Mesodermal cell (in vitro differentiated cells): Measurements from ENCODE around the gene FNBP1.

Source experiments
- H3K27ac ChIP-seq: 2 replicates; pipeline ENCODE4 v1.7.0; 2013; ENCODE audit warnings: mild to moderate bottlenecking, low read depth, low read length, moderate library complexity; ENCODE audit not compliant: severe bottlenecking
- H3K36me3 ChIP-seq: 2 replicates; pipeline ENCODE4 v1.7.1; 2013; ENCODE audit warnings: mild to moderate bottlenecking, low read length, moderate library complexity; ENCODE audit not compliant: control insufficient read depth, insufficient read depth
- H3K4me1 ChIP-seq: one replicate; pipeline ENCODE4 v1.7.1; 2013; ENCODE audit warnings: mild to moderate bottlenecking, low read length; ENCODE audit not compliant: insufficient read depth, control insufficient read depth, poor library complexity, severe bottlenecking
- H3K4me3 ChIP-seq: 2 replicates; pipeline ENCODE4 v1.7.0; 2013; ENCODE audit warnings: low read length, control low read depth, mild to moderate bottlenecking; ENCODE audit not compliant: insufficient read depth, poor library complexity, severe bottlenecking; ENCODE audit errors: extremely low read depth
- H3K9me3 ChIP-seq: 2 replicates; pipeline ENCODE4 v1.7.1; 2013; ENCODE audit warnings: mild to moderate bottlenecking, low read length, moderate library complexity; ENCODE audit not compliant: control insufficient read depth
- WGBS, 2 experiments: methylation state at CpG; one replicate each; pipeline ENCODE4 v1.1.5; 2013; ENCODE audit warnings: missing lambda C conversion rate in 2 of 2; ENCODE audit not compliant: insufficient coverage in 2 of 2; 5-methylcytosine and 5-hydroxymethylcytosine counted together

Gene FNBP1

GRCh38 chr9:129871046-129871445 is 171.9 kb downstream of the FNBP1 start:
- WGBS, 2 experiments = 96 to 98% methylated on average over 6 to 10 of the region's 11 CpGs

GRCh38 chr9:129869585-129870501 is 173.1 kb downstream of the FNBP1 start:
- H3K9me3 ChIP-seq = no peaks in the 10 kb centered on the region
- 91 to 93% methylated on average over 17 to 24 of the region's 24 CpGs for WGBS, 2 experiments
- H3K36me3 ChIP-seq = peaks cover 16% of the 10 kb centered on the region
- H3K4me3 ChIP-seq = no peak overlapping the region
- H3K27ac ChIP-seq = no peak overlapping the region
- H3K4me1 ChIP-seq = peaks cover 1% of the 10 kb centered on the region

More at GRCh38 chr9:129871046-129871445, 171.9 kb downstream of the FNBP1 start:
- Histone ChIP-seq H3K4me3 (no peak overlapping the region), H3K36me3 (peaks cover 14% of the 10 kb centered on the region), H3K27ac (no peak overlapping the region), H3K4me1 (no peaks in the 10 kb centered on the region), H3K9me3 (no peaks in the 10 kb centered on the region)

- no peaks in the 10 kb centered on the region for H3K9me3 ChIP-seq
- H3K27ac ChIP-seq = no peak overlapping the region
- peaks cover 19% of the 10 kb centered on the region for H3K36me3 ChIP-seq
- no peak overlapping the region for H3K4me3 ChIP-seq
- WGBS, 2 experiments = 94 to 96% methylated on average over 28 of the region's 28 CpGs
- peaks cover 4% of the 10 kb centered on the region for H3K4me1 ChIP-seq
Measured at GRCh38 chr9:129868872-129869486, 174.0 kb downstream of the FNBP1 start.

DNA sequence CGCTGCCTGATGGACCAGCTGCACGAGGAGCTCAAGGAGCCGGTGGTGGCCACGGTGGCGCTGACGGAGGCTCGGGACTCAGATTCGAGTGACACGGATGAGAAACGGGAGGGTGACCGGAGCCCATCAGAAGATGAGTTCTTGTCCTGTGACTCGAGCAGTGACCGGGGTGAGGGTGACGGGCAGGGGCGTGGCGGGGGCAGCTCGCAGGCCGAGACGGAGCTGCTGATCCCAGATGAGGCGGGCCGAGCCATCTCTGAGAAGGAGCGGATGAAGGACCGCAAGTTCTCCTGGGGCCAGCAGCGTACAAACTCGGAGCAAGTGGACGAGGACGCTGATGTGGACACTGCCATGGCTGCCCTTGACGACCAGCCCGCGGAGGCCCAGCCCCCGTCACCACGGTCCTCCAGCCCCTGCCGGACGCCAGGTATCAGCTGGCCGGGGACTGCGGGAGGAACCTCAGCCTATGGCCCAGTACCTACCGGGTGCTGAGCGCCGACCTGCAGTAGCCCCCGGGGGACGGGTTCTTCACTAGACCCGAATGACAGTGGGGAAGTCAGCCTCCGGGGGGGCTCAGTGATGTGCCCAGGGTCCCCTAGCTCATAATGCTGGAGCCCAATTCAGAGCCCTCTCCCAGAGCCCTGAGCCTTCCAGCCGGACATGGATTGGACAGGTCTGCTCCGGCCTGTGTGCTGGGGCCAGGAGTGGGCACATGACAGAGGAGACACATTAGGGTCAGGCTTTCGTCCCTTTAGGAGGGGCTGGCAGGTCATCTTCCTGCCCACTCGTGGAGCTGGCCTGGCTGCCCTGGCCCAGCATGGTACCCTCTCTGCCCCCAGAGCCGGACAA is 174.7 kb downstream of the FNBP1 start:
- peaks cover 19% of the 10 kb centered on the region for H3K36me3 ChIP-seq
- H3K27ac ChIP-seq = no peak overlapping the region
- WGBS, 2 experiments = 90% methylated on average over 45 to 48 of the region's 48 CpGs
- H3K4me3 ChIP-seq = no peak overlapping the region
- H3K9me3 ChIP-seq = no peaks in the 10 kb centered on the region
- peaks cover 8% of the 10 kb centered on the region for H3K4me1 ChIP-seq

GRCh38 chr9:129867136-129868022 is 175.6 kb downstream of the FNBP1 start:
- WGBS, 2 experiments = 84 to 88% methylated on average over 13 to 15 of the region's 17 CpGs
- H3K27ac ChIP-seq = no peak overlapping the region
- peaks cover 19% of the 10 kb centered on the region for H3K36me3 ChIP-seq

DNA sequence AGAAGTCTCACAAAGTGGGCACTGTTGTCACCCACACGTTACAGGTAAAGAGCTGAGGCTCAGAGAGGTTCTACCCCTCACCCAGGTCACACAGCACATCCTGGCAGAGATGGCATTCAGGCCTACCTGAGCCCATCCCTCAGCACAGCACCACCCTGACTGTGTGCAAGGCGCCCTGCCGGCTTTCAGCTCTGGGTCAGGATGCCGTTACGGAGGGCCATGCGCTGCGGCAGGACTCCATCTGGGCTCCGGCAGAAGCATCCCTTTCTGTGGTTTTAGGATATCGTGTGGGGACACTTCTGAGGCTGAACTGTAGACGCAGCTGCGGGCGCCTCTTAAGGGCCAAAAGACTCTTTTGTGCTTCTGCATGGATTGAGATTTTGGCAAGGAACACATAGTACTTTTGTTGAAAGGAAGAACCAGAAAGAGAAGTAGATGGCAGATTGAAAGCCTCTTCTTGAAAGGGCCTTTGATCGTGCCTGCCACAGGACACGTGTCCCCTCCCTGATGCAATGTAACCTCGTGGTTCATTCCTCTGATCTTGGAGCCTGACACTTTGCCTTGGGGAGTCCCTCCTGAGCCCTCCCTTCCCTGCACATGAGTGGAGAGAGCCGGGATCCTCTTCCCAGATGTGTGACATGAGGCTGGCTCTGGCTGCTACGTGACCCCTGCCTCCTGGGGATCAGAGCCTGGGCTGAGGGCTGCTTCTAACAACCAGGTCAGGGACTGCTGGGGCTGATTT is 176.4 kb downstream of the FNBP1 start:
- Histone ChIP-seq H3K36me3 (peaks cover 24% of the 10 kb centered on the region), H3K4me3 (no peak overlapping the region), H3K27ac (no peak overlapping the region), H3K4me1 (peaks cover 14% of the 10 kb centered on the region), H3K9me3 (no peaks in the 10 kb centered on the region)
- 87 to 88% methylated on average over 16 to 17 of the region's 17 CpGs for WGBS, 2 experiments

More at GRCh38 chr9:129867136-129868022, 175.6 kb downstream of the FNBP1 start:
- Histone ChIP-seq H3K4me3 (no peak overlapping the region), H3K9me3 (no peaks in the 10 kb centered on the region), H3K4me1 (peaks cover 14% of the 10 kb centered on the region)

DNA sequence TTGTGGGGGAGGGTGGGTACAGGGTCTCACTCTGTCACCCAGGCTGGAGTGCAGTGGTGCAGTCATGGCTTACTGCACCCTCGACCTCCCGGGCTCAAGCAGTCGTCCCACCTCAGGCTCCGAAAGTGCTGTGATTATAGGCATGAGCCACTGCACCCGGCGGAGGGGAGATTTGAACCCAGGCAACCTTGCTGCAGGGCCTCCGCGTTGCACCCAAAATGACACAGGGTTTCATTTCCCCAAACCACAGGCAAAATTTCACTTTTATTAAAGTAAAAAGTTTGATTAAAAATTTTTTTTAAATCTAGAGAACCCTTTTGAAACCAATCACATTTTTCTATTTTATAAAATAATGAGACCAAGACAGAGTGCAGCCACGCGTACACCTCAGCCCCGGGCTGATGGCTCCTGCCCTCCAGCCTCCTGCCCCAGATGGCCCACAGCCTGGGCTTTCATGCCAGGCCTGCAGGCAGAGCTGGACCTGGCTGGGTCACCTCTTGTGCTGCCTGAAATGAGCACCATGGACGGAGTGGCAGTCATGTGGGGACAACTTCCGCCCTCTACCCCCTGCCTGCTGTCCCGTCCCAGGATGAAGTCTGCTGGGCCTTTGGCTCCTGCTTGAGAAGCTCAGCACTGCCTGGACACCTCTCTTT is 177.2 kb downstream of the FNBP1 start:
- peaks cover 32% of the 10 kb centered on the region for H3K36me3 ChIP-seq
- no peak overlapping the region for H3K4me3 ChIP-seq
- no peak overlapping the region for H3K27ac ChIP-seq
- H3K4me1 ChIP-seq = peaks cover 14% of the 10 kb centered on the region
- WGBS, 2 experiments = 83 to 94% methylated on average over 6 to 11 of the region's 14 CpGs
- H3K9me3 ChIP-seq = no peaks in the 10 kb centered on the region

- H3K4me3 ChIP-seq = no peak overlapping the region
- H3K9me3 ChIP-seq = no peaks in the 10 kb centered on the region
- peaks cover 33% of the 10 kb centered on the region for H3K36me3 ChIP-seq
- peaks cover 14% of the 10 kb centered on the region for H3K4me1 ChIP-seq
- WGBS, 2 experiments = 58 to 65% methylated on average over 7 to 10 of the region's 11 CpGs
- H3K27ac ChIP-seq = no peak overlapping the region
Measured at GRCh38 chr9:129864991-129865647, 177.9 kb downstream of the FNBP1 start.
